GM21619 (cell line): ENCODE data around the gene MTFMT.

Experiments
- ATAC-seq: cut with Tn5 transposase; IDR thresholded peaks from one replicate; pipeline ENCODE4 v1.9.1; 2021; ENCODE audit not compliant: unreplicated experiment

The MTFMT gene

GRCh38 chr15:64989416-64990167, 39.8 kb downstream of the MTFMT start, which contains the start of gene SPG21:
Gene SPG21, minus strand, starts transcription at chr15:64989914. Its CDS starts 6,345 bp downstream, at chr15:64983569.
- ATAC-seq: peak; percentile 95

DNA sequence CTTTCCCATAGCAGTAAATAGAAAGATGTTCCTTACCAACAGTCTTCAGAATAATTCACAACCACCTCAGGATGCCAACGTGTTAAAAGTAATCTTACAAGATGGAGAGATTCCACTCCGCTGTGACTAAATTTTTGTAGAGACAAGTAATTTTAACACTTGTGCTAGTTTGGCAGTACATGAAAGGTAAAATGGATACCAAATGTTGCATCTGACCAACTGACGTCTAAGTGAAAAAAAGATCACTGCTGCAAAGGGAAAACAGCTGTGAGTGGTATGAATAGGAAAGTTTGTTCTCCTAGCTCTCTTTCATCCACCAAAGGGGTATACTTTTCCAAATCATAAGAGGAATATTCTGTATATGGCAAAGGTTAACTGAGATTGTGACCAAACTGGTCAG, 42.3 kb downstream of the MTFMT start:
- no peak for ATAC-seq

- ATAC-seq: no peak
Observed at GRCh38 chr15:64985366-64986033, 43.9 kb downstream of the MTFMT start.

- ATAC-seq: no peak
Observed at GRCh38 chr15:64982472-64982871, 47.0 kb downstream of the MTFMT start.

GRCh38 chr15:64981812-64982431, 47.5 kb downstream of the MTFMT start:
- no peak for ATAC-seq

GRCh38 chr15:64979252-64979710, 50.2 kb downstream of the MTFMT start:
- ATAC-seq: no peak

GRCh38 chr15:64975390-64975789, 54.0 kb downstream of the MTFMT start:
- ATAC-seq: no peak

DNA sequence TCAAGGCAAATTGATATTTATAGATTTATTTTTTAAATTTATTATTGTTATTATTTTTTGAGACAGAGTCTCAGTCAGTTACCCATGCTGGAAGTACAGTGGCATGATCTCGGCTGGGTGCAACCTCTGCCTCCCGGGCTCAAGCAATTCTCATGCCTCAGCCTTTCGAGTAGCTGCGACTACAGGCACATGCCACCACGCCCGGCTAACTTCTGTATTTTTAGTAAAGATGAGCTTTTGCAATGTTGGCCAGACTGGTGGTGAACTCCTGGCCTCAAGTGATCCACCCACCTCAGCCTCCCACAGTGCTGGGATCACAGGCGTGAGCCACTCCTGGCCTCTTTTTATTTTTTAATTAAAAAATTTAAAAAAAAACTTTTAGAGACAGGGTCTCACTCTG, 58.7 kb downstream of the MTFMT start:
- ATAC-seq: no peak

GRCh38 chr15:64969401-64969800, 60.0 kb downstream of the MTFMT start:
- no peak for ATAC-seq

DNA sequence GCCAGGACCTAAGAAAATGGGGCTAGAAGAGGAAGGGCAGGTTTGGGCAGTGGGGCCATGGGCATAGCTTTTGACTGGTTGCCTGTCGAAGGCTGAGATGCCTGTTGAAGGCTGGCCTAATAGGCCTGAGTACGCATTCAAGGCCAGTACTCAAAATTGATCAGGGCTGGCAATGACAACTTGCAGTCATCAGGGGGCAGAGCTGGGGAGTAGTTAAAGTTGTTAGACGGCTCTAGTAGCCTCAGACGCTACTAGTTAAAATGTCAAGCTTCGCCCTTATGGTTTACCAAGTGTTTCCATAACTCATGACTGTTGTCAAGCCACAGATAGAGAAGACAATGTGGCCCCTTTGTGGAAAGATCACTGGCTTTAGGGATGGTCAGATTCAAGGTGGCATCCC, 68.4 kb downstream of the MTFMT start:
- no peak for ATAC-seq

GRCh38 chr15:64960153-64960552, 69.3 kb downstream of the MTFMT start:
- ATAC-seq: no peak

- ATAC-seq: no peak
Observed at GRCh38 chr15:64959128-64959527, 70.3 kb downstream of the MTFMT start.

DNA sequence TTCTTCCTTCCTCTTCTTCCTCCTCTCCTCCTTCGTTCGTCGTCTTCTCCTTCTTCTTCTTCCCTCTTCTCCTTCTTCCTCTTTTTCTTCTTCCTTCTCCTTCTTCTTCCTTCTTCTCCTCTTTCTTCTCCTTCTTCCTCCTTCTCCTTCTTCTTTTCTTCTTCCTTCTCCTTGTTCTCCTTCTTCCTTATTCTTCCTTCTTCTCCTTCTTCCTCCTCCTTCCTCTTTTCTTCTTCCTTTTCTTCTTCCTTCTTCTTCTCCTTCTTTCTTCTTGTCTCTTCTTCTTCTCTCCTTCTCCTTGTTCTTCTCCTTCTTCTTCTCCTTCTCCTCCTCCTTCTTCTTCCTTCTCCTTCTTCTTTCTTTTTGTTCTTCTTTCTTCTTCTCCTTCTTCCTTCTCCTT, 75.0 kb downstream of the MTFMT start:
- no peak for ATAC-seq

DNA sequence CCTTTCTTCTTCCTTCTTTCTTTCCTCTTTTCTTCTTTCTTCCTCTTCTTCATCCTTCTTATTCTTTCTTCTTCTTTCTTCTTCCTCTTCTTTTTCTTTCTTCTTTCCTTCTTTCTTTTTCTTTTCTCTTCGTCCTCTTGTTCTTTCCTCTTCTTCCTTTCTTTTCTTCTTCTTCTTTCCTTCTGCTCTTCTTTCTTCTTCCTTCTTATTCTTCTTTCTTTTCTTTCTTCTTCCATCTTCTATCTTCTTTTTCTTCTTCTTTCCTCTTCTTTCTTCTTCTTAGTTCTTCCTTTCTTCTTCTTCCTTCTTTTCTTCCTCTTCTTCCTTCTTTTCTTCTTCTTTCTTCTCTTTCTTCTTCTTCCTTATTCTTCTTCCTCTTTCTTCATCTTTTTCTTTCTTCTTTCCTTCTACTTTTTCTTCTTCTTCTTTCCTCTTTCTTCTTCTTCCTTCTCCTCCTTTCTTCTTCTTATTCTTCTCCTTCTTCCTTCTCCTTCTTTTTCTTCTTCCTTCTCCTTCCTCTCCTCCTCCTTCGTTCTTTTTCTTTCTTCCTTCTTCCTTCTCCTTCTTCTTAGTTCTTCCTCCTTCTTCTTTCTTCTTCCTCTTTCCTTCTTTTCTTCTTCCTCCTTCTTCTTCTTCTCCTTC, 77.5 kb downstream of the MTFMT start:
- no peak for ATAC-seq
